Measurements from ENCODE around the gene SMCP. TPM values are rescaled to one million over a fixed set of nuclear protein-coding genes. Genes with fewer than 3 reads are reported as not detected.

Gene SMCP
- total RNA-seq, 4 donors from 2014 or later, result not detected

DNA sequence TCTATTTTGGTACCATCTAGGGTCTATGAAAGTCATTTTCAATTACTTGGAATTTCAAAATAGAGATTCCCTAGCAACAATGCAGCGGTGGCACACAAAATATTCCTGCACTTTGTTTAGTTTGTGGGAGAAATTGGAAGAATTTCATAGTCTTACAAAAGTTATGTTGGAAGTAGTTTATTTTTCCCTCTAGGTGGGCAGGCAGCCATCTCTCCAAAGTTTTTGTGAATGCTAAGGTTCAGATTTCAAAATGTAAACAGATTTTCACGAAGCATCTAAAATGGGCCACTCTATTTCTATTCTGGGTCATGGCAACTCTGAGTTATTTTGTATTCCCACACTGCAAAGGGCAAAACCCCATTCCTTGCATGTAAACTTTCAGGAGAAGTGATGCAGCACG, 8.0 kb downstream of the SMCP start:
- Histone ChIP-seq H3K9me3 (no peaks in the 10 kb centered on the region), H3K27me3 (no peaks in the 10 kb centered on the region), H3K4me1 (no peaks in the 10 kb centered on the region), H3K27ac (no peak overlapping the region), H3K36me3 (no peaks in the 10 kb centered on the region), H3K4me3 (no peak overlapping the region)
- TF ChIP-seq, protein P1, sequence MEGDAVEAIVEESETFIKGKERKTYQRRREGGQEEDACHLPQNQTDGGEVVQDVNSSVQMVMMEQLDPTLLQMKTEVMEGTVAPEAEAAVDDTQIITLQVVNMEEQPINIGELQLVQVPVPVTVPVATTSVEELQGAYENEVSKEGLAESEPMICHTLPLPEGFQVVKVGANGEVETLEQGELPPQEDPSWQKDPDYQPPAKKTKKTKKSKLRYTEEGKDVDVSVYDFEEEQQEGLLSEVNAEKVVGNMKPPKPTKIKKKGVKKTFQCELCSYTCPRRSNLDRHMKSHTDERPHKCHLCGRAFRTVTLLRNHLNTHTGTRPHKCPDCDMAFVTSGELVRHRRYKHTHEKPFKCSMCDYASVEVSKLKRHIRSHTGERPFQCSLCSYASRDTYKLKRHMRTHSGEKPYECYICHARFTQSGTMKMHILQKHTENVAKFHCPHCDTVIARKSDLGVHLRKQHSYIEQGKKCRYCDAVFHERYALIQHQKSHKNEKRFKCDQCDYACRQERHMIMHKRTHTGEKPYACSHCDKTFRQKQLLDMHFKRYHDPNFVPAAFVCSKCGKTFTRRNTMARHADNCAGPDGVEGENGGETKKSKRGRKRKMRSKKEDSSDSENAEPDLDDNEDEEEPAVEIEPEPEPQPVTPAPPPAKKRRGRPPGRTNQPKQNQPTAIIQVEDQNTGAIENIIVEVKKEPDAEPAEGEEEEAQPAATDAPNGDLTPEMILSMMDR (IDR thresholded peaks at IDR 0.05), result no peak
- TF ChIP-seq POLR2A (IDR thresholded peaks at IDR 0.05), result no peak
- intact Hi-C loops (cut with DNase I; ENCODE audit: low total_unique reads), result no loop called here
- no peak for DNase-seq

GRCh38 chr1:152886758-152887409, 8.8 kb downstream of the SMCP start:
- no peaks in the 10 kb centered on the region for H3K4me1 ChIP-seq

DNA sequence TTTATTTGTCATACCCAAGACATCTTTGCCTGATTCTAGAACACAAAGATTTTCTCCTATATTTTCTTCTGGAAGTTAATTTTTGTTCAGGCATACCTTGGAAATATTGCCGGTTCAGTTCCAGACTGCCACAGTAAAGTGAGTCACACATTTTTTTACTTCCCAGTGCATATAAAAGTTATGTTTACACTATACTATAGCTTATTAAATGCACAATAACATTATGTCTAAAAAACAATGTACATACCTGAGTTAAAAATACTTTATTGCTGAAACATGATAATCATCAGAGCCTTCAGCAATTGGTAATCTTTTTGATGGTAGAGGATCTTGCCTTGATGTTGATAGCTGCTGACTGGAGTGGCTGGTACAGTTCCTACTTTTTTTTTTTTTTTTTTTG, 10.0 kb downstream of the SMCP start:
- H3K27ac ChIP-seq, result no peak overlapping the region
- TF ChIP-seq, protein P1 (IDR thresholded peaks at IDR 0.05), result no peak
- TF ChIP-seq POLR2A (IDR thresholded peaks at IDR 0.05), result no peak
- intact Hi-C loops (cut with DNase I; ENCODE audit: low total_unique reads), result no loop called here

More at GRCh38 chr1:152886758-152887409, 8.8 kb downstream of the SMCP start:
- no peaks in the 10 kb centered on the region for H3K9me3 ChIP-seq
- no peak overlapping the region for H3K27ac ChIP-seq
- DNase-seq, result no peak
- no peak overlapping the region for H3K4me3 ChIP-seq
- H3K27me3 ChIP-seq, result no peaks in the 10 kb centered on the region
- no peaks in the 10 kb centered on the region for H3K36me3 ChIP-seq
- TF ChIP-seq, protein P1 (IDR thresholded peaks at IDR 0.05), result no peak
- TF ChIP-seq POLR2A (IDR thresholded peaks at IDR 0.05), result no peak
- intact Hi-C loops (cut with DNase I; ENCODE audit: low total_unique reads), result no loop called here

GRCh38 chr1:152899027-152899426, 20.9 kb downstream of the SMCP start:
- H3K27me3 ChIP-seq, result no peaks in the 10 kb centered on the region
- H3K4me3 ChIP-seq, result no peak overlapping the region
- no peaks in the 10 kb centered on the region for H3K4me1 ChIP-seq
- no peak for TF ChIP-seq POLR2A (IDR thresholded peaks at IDR 0.05)
- TF ChIP-seq, protein P1 (IDR thresholded peaks at IDR 0.05), result no peak
- no peak for DNase-seq
- no peak overlapping the region for H3K27ac ChIP-seq
- intact Hi-C loops (cut with DNase I; ENCODE audit: low total_unique reads), result no loop called here
- no peaks in the 10 kb centered on the region for H3K9me3 ChIP-seq
- H3K36me3 ChIP-seq, result no peaks in the 10 kb centered on the region

More for the DNA sequence above, 10.0 kb downstream of the SMCP start:
- H3K9me3 ChIP-seq, result no peaks in the 10 kb centered on the region
- no peaks in the 10 kb centered on the region for H3K27me3 ChIP-seq
- no peak overlapping the region for H3K4me3 ChIP-seq
- DNase-seq, result no peak
- H3K36me3 ChIP-seq, result no peaks in the 10 kb centered on the region
- no peaks in the 10 kb centered on the region for H3K4me1 ChIP-seq

DNA sequence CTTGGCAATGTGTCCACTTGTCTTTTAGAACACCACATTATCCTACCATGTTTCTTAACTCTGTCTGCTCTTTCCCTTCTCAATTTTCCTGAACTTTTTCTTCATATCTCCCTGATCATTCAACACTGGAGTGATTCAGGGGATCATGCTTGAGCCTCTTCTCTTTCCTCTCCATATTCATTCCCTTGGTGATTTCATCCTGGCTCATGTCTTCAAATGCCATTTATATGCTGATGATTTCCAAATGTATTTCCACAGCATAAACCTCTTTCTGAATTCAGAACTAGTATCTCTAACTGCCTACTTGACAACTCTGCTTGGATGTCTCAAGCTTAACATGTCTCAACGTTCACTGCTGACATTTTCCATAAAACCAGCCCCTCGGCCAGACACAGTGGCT, 21.8 kb downstream of the SMCP start:
- no peak for DNase-seq
- no peak for TF ChIP-seq POLR2A (IDR thresholded peaks at IDR 0.05)
- TF ChIP-seq, protein P1 (IDR thresholded peaks at IDR 0.05), result no peak
- H3K4me3 ChIP-seq, result no peak overlapping the region
- H3K36me3 ChIP-seq, result no peaks in the 10 kb centered on the region
- no peaks in the 10 kb centered on the region for H3K9me3 ChIP-seq
- no peaks in the 10 kb centered on the region for H3K27me3 ChIP-seq
- H3K4me1 ChIP-seq, result no peaks in the 10 kb centered on the region
- intact Hi-C loops (cut with DNase I; ENCODE audit: low total_unique reads), result no loop called here
- H3K27ac ChIP-seq, result no peak overlapping the region
